ENCODE measurements around the gene ZNF853. TPM values are rescaled to one million over a fixed set of nuclear protein-coding genes. Genes with fewer than 3 reads are reported as not detected.
A peak's percentile ranks its signal among the peaks of the same experiment; 100 is the strongest.

Gene ZNF853
- total and polyA plus RNA-seq, 4 donors: 4.6 to 12.2 (median 8.0) TPM

DNA sequence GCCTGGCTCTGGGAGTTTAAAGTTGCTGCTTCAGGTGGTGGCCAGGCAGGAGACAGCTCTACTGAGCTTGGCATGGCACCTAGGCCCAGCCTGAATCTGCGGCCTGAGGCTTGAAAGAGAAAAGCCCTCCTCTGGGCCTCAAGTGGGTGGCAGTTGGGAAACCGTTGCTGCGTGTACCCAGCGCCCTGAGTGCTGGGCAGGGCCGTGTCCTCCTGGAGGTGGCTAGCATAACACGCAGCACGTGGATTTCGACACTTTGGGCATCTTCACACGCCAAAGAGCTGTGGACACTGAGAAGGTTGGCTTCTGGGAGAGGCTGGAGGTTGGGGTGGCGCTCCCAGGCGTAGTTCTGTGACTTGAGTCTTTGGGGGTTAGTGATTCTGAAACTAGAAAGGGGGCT, 24.2 kb downstream of the ZNF853 start:
- no peaks in the 10 kb centered on the region for H3K4me1 ChIP-seq (ENCODE audit: control insufficient read depth in 1 of 2, insufficient read depth in 2 of 2, low read length in 2 of 2)
- 93 to 94% methylated on average over 11 of the region's 11 CpGs for WGBS, 2 donors
- no peak overlapping the region for H3K27ac ChIP-seq (ENCODE audit: low read depth in 1 of 2, low read length in 2 of 2)
- no peaks in the 10 kb centered on the region for H3K27me3 ChIP-seq (ENCODE audit: control insufficient read depth in 1 of 2, insufficient read depth in 2 of 2, low read length in 1 of 2)
- DNase-seq: no peak
- H3K9me3 ChIP-seq (ENCODE audit: control insufficient read depth, low read length): no peaks in the 10 kb centered on the region
- intact Hi-C loops (cut with DNase I): no loop called here
- no peak for ATAC-seq (ENCODE audit: low FRiP score)
- H3K4me3 ChIP-seq (ENCODE audit: low read length in 2 of 2): no peak overlapping the region
- peaks cover 0 to 2% of the 10 kb centered on the region in 2 donors for H3K36me3 ChIP-seq (ENCODE audit: control insufficient read depth in 1 of 2, insufficient read depth in 2 of 2, low read length in 1 of 2)

DNA sequence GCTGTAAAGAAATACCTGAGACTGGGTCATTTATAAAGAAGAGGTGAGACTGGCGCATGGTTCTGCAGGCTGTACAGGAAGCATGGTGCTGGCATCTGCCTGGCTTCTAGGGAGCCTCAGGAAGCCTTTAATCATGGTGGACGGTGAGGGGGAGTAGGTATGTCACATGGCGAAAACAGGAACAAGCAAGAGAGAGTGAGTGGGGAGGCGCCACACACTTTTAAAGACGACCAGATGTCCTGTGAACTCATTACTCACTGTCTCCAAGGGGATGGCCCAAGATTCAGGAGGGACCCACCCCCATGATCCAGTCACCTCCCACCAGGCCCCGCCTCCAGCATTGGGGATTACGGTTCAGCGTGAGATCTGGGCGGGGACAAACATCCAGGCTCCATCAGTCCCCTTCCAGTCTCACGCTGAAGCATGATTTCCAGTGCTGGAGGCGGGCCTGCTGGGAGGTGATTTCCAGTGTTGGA, 24.9 kb downstream of the ZNF853 start:
- Histone ChIP-seq H3K27ac (ENCODE audit: low read depth in 1 of 2, low read length in 2 of 2) (no peak overlapping the region), H3K9me3 (ENCODE audit: control insufficient read depth, low read length) (no peaks in the 10 kb centered on the region), H3K4me3 (ENCODE audit: low read length in 2 of 2) (no peak overlapping the region), H3K36me3 (ENCODE audit: control insufficient read depth in 1 of 2, insufficient read depth in 2 of 2, low read length in 1 of 2) (peaks cover 0 to 2% of the 10 kb centered on the region in 2 donors), H3K4me1 (ENCODE audit: control insufficient read depth in 1 of 2, insufficient read depth in 2 of 2, low read length in 2 of 2) (no peaks in the 10 kb centered on the region), H3K27me3 (ENCODE audit: control insufficient read depth in 1 of 2, insufficient read depth in 2 of 2, low read length in 1 of 2) (no peaks in the 10 kb centered on the region)
- ATAC-seq (ENCODE audit: low FRiP score) (no peak), DNase-seq (no peak)
- intact Hi-C loops (cut with DNase I): no loop called here
- 67 to 70% methylated on average over 11 of the region's 11 CpGs for WGBS, 2 donors

DNA sequence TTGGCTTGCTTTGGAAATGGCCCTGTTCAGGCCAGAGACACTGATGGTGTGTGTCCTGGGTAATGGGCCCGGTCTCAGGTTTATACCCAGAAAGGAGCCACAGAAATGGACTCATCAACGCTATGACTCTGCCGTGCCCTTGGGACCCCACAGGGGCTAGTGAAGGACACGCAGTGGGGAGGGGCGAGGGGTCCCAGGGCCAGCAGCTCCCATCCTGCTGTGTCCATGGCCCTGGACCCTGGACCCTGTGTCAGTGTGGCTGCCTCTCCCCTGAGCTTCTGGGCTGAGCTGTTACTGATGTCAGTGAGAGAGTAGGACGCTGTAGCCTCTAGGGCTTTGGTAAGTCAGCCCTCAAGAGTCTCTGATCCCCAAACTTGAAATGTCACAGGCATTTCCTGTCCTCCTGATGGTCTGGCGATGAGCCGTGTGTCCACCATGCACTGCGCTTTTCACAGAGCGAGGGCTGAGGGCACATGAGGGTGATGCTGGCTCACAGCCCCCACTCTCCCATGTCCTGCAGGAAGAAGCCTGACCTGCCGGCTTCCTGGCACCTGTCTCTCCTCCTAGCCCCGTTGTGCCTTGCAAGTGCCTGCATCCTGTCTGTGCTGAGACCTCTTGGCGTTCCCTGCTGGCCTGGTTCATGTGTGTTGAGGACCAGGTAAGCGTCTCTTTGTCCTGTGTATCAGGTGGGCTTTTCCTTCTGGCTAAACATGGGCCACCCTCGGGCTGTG, 26.1 kb downstream of the ZNF853 start:
- no peaks in the 10 kb centered on the region for H3K4me1 ChIP-seq (ENCODE audit: control insufficient read depth in 1 of 2, insufficient read depth in 2 of 2, low read length in 2 of 2)
- no peak overlapping the region for H3K4me3 ChIP-seq (ENCODE audit: low read length in 2 of 2)
- DNase-seq (no peak), ATAC-seq (ENCODE audit: low FRiP score) (no peak)
- peaks cover 0 to 2% of the 10 kb centered on the region in 2 donors for H3K36me3 ChIP-seq (ENCODE audit: control insufficient read depth in 1 of 2, insufficient read depth in 2 of 2, low read length in 1 of 2)
- H3K27ac ChIP-seq (ENCODE audit: low read depth in 1 of 2, low read length in 2 of 2): no peak overlapping the region
- intact Hi-C loops (cut with DNase I): no loop called here
- H3K27me3 ChIP-seq (ENCODE audit: control insufficient read depth in 1 of 2, insufficient read depth in 2 of 2, low read length in 1 of 2): no peaks in the 10 kb centered on the region
- H3K9me3 ChIP-seq (ENCODE audit: control insufficient read depth, low read length): no peaks in the 10 kb centered on the region
- WGBS, 2 donors: 83 to 90% methylated on average over 15 of the region's 15 CpGs

DNA sequence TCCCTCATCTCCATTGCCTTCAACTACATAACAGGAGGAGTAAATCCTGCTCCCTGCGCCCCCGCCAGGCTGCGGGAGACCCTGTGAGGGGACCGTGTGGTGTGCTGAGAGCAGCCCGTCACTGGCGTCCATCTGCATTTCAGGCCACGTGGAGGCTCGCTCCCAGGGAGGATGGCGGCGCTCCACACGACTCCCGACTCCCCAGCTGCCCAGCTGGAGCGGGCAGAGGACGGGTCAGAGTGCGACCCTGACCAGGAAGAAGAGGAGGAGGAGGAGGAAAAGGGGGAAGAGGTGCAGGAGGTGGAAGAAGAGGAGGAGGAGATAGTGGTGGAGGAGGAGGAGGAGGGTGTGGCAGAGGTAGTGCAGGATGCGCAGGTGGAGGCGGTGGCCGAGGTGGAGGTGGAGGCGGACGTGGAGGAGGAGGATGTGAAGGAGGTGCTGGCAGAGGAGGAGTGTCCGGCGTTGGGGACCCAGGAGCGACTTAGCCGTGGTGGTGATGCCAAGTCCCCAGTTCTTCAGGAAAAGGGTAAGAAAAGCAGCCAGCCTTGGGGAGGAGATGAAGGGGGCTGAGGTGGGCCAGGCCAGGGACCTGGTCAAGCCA, 26.9 kb downstream of the ZNF853 start:
- DNase-seq (no peak), ATAC-seq (ENCODE audit: low FRiP score) (no peak)
- intact Hi-C loops (cut with DNase I): no loop called here
- Histone ChIP-seq H3K9me3 (ENCODE audit: control insufficient read depth, low read length) (no peaks in the 10 kb centered on the region), H3K4me1 (ENCODE audit: control insufficient read depth in 1 of 2, insufficient read depth in 2 of 2, low read length in 2 of 2) (no peaks in the 10 kb centered on the region), H3K4me3 (ENCODE audit: low read length in 2 of 2) (no peak overlapping the region), H3K27me3 (ENCODE audit: control insufficient read depth in 1 of 2, insufficient read depth in 2 of 2, low read length in 1 of 2) (no peaks in the 10 kb centered on the region), H3K27ac (ENCODE audit: low read depth in 1 of 2, low read length in 2 of 2) (no peak overlapping the region), H3K36me3 (ENCODE audit: control insufficient read depth in 1 of 2, insufficient read depth in 2 of 2, low read length in 1 of 2) (peaks cover 0 to 2% of the 10 kb centered on the region in 2 donors)
- 92 to 96% methylated on average over 24 of the region's 24 CpGs for WGBS, 2 donors

- H3K9me3 ChIP-seq (ENCODE audit: control insufficient read depth, low read length): no peaks in the 10 kb centered on the region
- intact Hi-C loops (cut with DNase I): no loop called here
- WGBS, 2 donors: 81 to 85% methylated on average over 21 to 22 of the region's 22 CpGs
- no peak overlapping the region for H3K4me3 ChIP-seq (ENCODE audit: low read length in 2 of 2)
- H3K36me3 ChIP-seq (ENCODE audit: control insufficient read depth in 1 of 2, insufficient read depth in 2 of 2, low read length in 1 of 2): peaks cover 0 to 2% of the 10 kb centered on the region in 2 donors
- DNase-seq: no peak
- no peaks in the 10 kb centered on the region for H3K27me3 ChIP-seq (ENCODE audit: control insufficient read depth in 1 of 2, insufficient read depth in 2 of 2, low read length in 1 of 2)
- H3K27ac ChIP-seq (ENCODE audit: low read depth in 1 of 2, low read length in 2 of 2): no peak overlapping the region
- ATAC-seq (ENCODE audit: low FRiP score): no peak
- H3K4me1 ChIP-seq (ENCODE audit: control insufficient read depth in 1 of 2, insufficient read depth in 2 of 2, low read length in 2 of 2): no peaks in the 10 kb centered on the region
Measured at GRCh38 chr7:6642861-6643640, 27.6 kb downstream of the ZNF853 start.

GRCh38 chr7:6643915-6644625, 28.7 kb downstream of the ZNF853 start:
- no peak overlapping the region for H3K4me3 ChIP-seq (ENCODE audit: low read length in 2 of 2)
- ATAC-seq (ENCODE audit: low FRiP score) (no peak), DNase-seq (no peak)
- H3K27me3 ChIP-seq (ENCODE audit: control insufficient read depth in 1 of 2, insufficient read depth in 2 of 2, low read length in 1 of 2): no peaks in the 10 kb centered on the region
- no peaks in the 10 kb centered on the region for H3K9me3 ChIP-seq (ENCODE audit: control insufficient read depth, low read length)
- intact Hi-C loops (cut with DNase I): no loop called here
- no peaks in the 10 kb centered on the region for H3K4me1 ChIP-seq (ENCODE audit: control insufficient read depth in 1 of 2, insufficient read depth in 2 of 2, low read length in 2 of 2)
- WGBS, 2 donors: 92 to 93% methylated on average over 21 of the region's 21 CpGs
- H3K36me3 ChIP-seq (ENCODE audit: control insufficient read depth in 1 of 2, insufficient read depth in 2 of 2, low read length in 1 of 2): peaks cover 0 to 2% of the 10 kb centered on the region in 2 donors
- H3K27ac ChIP-seq (ENCODE audit: low read depth in 1 of 2, low read length in 2 of 2): no peak overlapping the region

DNA sequence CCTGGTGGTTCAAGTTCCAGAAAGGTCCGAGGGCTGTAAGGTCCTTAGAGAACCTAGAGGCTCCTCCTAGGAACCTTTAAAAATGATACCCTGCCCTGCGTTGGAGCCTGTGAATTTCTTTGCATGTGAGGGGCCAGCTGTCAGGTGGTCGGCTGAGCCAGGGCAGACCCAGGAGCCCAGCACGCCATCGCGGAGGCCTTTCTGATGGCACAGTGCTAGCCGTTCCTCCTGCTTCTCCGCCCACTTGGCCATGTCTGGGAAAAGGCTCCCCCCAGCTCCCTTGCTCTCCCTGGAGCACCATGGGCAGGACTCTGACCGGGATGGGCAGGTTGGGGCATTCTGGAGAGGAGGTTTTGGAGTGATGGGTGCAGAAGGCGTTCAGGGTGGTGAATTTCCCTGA, 29.3 kb downstream of the ZNF853 start:
- Histone ChIP-seq H3K36me3 (ENCODE audit: control insufficient read depth in 1 of 2, insufficient read depth in 2 of 2, low read length in 1 of 2) (peaks cover 0 to 2% of the 10 kb centered on the region in 2 donors), H3K27ac (ENCODE audit: low read depth in 1 of 2, low read length in 2 of 2) (no peak overlapping the region), H3K9me3 (ENCODE audit: control insufficient read depth, low read length) (no peaks in the 10 kb centered on the region), H3K4me1 (ENCODE audit: control insufficient read depth in 1 of 2, insufficient read depth in 2 of 2, low read length in 2 of 2) (no peaks in the 10 kb centered on the region), H3K27me3 (ENCODE audit: control insufficient read depth in 1 of 2, insufficient read depth in 2 of 2, low read length in 1 of 2) (no peaks in the 10 kb centered on the region), H3K4me3 (ENCODE audit: low read length in 2 of 2) (no peak overlapping the region)
- no peak for ATAC-seq (ENCODE audit: low FRiP score)
- intact Hi-C loops (cut with DNase I): no loop called here
- peak in 1 of 2 donors; percentile 72 for DNase-seq
- 87 to 95% methylated on average over 10 of the region's 10 CpGs for WGBS, 2 donors

DNA sequence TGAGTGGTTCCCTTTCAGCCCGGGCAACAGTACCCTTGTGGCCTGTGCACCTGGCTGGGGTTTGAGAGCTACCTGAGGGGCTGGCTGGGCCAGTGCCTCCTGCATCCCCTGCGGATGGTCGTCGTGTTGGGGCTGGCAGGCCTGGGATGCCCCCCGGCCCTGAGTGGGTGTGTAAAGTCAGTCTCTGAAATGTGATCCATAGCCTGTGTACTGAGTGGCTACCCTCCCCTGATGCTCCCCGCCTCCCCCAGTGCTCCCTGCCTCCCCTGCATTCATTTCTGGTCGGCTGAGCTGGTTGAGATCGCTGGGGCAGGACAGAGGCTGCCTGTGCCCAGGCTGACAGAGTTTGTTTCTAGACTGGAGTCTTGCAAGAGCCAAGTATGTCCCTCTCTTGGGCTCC, 31.1 kb downstream of the ZNF853 start:
- 76 to 84% methylated on average over 8 of the region's 8 CpGs for WGBS, 2 donors
- Histone ChIP-seq H3K27ac (ENCODE audit: low read depth in 1 of 2, low read length in 2 of 2) (no peak overlapping the region), H3K36me3 (ENCODE audit: control insufficient read depth in 1 of 2, insufficient read depth in 2 of 2, low read length in 1 of 2) (peaks cover 0 to 2% of the 10 kb centered on the region in 2 donors), H3K27me3 (ENCODE audit: control insufficient read depth in 1 of 2, insufficient read depth in 2 of 2, low read length in 1 of 2) (no peaks in the 10 kb centered on the region), H3K4me1 (ENCODE audit: control insufficient read depth in 1 of 2, insufficient read depth in 2 of 2, low read length in 2 of 2) (no peaks in the 10 kb centered on the region), H3K4me3 (ENCODE audit: low read length in 2 of 2) (no peak overlapping the region), H3K9me3 (ENCODE audit: control insufficient read depth, low read length) (no peaks in the 10 kb centered on the region)
- DNase-seq (no peak), ATAC-seq (ENCODE audit: low FRiP score) (no peak)
- intact Hi-C loops (cut with DNase I): no loop called here
